ENCODE measurements around the gene ZBTB46.
A peak's percentile ranks its signal among the peaks of the same experiment; 100 is the strongest.

ZBTB46 gene

GRCh38 chr20:63846888-63847236 is 15.8 kb upstream of the ZBTB46 start:
- peak overlapping the region; percentile 33; the same call in 1 of the 2 replicates for H3K27ac ChIP-seq
- ChIA-PET POLR2A (ENCODE audit: low non-redundant PET) (no interaction called here), CTCF (no interaction called here)

GRCh38 chr20:63846128-63846771 is 15.2 kb upstream of the ZBTB46 start:
- peak overlapping the region; percentile 33; the same call in 1 of the 2 replicates for H3K27ac ChIP-seq
- ChIA-PET CTCF (no interaction called here), POLR2A (ENCODE audit: low non-redundant PET) (interaction anchor here (0.7 kb wide), 1 partner anchor 272 kb away, joined by 4 read pairs; the partner anchor contains the start of gene HELZ2)
- peak; percentile 58 for DNase-seq (ENCODE audit: low spot score)
- TF ChIP-seq CTCF (conservative IDR thresholded peaks at IDR 0.05; ENCODE audit: low read depth), result no peak

More at GRCh38 chr20:63846888-63847236, 15.8 kb upstream of the ZBTB46 start:
- DNase-seq (ENCODE audit: low spot score), result no peak
- no peak for TF ChIP-seq CTCF (conservative IDR thresholded peaks at IDR 0.05; ENCODE audit: low read depth)

- TF ChIP-seq CTCF (conservative IDR thresholded peaks at IDR 0.05; ENCODE audit: low read depth), result no peak
- H3K27ac ChIP-seq, result no peak overlapping the region
- CTCF ChIA-PET, result no interaction called here
- DNase-seq (ENCODE audit: low spot score), result no peak
- POLR2A ChIA-PET (ENCODE audit: low non-redundant PET), result no interaction called here
These were observed 13.5 kb upstream of the ZBTB46 start for GRCh38 chr20:63844511-63844991.

- ChIA-PET CTCF (no interaction called here), POLR2A (ENCODE audit: low non-redundant PET) (no interaction called here)
- no peak overlapping the region for H3K27ac ChIP-seq
- no peak for TF ChIP-seq CTCF (conservative IDR thresholded peaks at IDR 0.05; ENCODE audit: low read depth)
- DNase-seq (ENCODE audit: low spot score), result no peak
These were observed 12.7 kb upstream of the ZBTB46 start for GRCh38 chr20:63843778-63844177.

- ChIA-PET POLR2A (ENCODE audit: low non-redundant PET) (no interaction called here), CTCF (interaction anchor here (1.0 kb wide), 2 partner anchors 57 to 69 kb away, joined by 3 to 4 read pairs; no protein-coding TSS in a partner anchor)
- DNase-seq (ENCODE audit: low spot score), result no peak
- no peak for TF ChIP-seq CTCF (conservative IDR thresholded peaks at IDR 0.05; ENCODE audit: low read depth)
- no peak overlapping the region for H3K27ac ChIP-seq
These were observed 12.2 kb upstream of the ZBTB46 start for GRCh38 chr20:63843222-63843621.

- ChIA-PET POLR2A (ENCODE audit: low non-redundant PET) (no interaction called here), CTCF (interaction anchor here (0.9 to 1.0 kb wide), 3 partner anchors 33 to 68 kb away, joined by 3 to 5 read pairs (median 4); no protein-coding TSS in a partner anchor)
- TF ChIP-seq CTCF (conservative IDR thresholded peaks at IDR 0.05; ENCODE audit: low read depth), result no peak
- DNase-seq (ENCODE audit: low spot score), result no peak
- H3K27ac ChIP-seq, result no peak overlapping the region
These were observed 11.2 kb upstream of the ZBTB46 start for GRCh38 chr20:63842258-63842657.

All from RWPE1 (cell line).